Measurements from ENCODE around the gene NRTN.
"Not testable (repeated sequence)": the region's sequence is repeated elsewhere in the genome, so short reads cannot be mapped to it uniquely, and the experiment has no call there.

Gene NRTN

GRCh38 chr19:5867201-5868136, 62.6 kb downstream of the NRTN start:
- DNase-seq (ENCODE audit: low read depth in 3 of 3): no peak

- no peak for DNase-seq (ENCODE audit: low read depth in 3 of 3)
These were observed 66.1 kb downstream of the NRTN start for GRCh38 chr19:5870986-5871394.

- DNase-seq (ENCODE audit: low read depth in 3 of 3): no peak
These were observed 68.8 kb downstream of the NRTN start for GRCh38 chr19:5873617-5874199.

- not testable (repeated sequence) for DNase-seq (ENCODE audit: low read depth in 3 of 3)
These were observed 69.6 kb downstream of the NRTN start for GRCh38 chr19:5874496-5874895.

- no peak for DNase-seq (ENCODE audit: low read depth in 3 of 3)
These were observed 72.6 kb downstream of the NRTN start for GRCh38 chr19:5877427-5877826.

GRCh38 chr19:5877882-5878281, 73.0 kb downstream of the NRTN start:
- DNase-seq (ENCODE audit: low read depth in 3 of 3): no peak
